AG04449 (cell line): ENCODE measurements around the gene PPP1R9B.
A peak's percentile ranks its signal among the peaks of the same experiment; 100 is the strongest.

Experiments
- CTCF ChIA-PET: fragments of 350-600 bp; formaldehyde crosslinking; extraction: SDS; loops from one replicate; lab custom pipeline; 2021; ENCODE audit warnings: antibody characterized with exemption; lab: Yijun Ruan, JAX
- POLR2A ChIA-PET: fragments of 400-600, 350-600 bp; formaldehyde crosslinking; extraction: SDS; loops from one replicate; lab custom pipeline; 2020; ENCODE audit warnings: antibody characterized with exemption, inconsistent platforms; lab: Yijun Ruan, JAX
- DNase-seq: peaks from one replicate; pipeline ENCODE4 v3.0.0-alpha.2; 2010; ENCODE audit warnings: low read depth, low spot score
- H3K4me3 ChIP-seq: 2 replicates; pipeline ENCODE4 v1.5.1; 2011; ENCODE audit warnings: low read depth, mild to moderate bottlenecking, control low read depth, low read length
- CTCF ChIP-seq: IDR thresholded peaks from one replicate; pipeline ENCODE4 v1.5.1; 2011; ENCODE audit warnings: mild to moderate bottlenecking, moderate library complexity, low read length, control low read depth, inconsistent platforms; ENCODE audit not compliant: insufficient read depth; ENCODE audit errors: missing control alignments

The PPP1R9B gene

DNA sequence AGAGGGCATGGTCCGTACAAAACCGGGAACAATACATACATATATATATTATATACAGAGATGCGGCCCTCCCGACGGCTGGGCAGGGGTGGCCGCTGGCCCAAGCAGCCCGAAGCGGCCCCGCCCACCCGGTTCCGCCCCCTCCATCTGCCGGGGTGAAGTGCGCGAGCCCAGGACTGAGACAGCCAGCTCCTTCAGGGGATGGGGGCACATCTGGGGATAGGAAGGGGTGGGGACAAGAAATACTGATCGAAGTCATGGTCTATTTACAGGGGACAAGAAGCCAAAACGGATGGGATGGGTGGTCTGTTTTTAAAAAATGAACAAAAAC is 16.7 kb downstream of the PPP1R9B start:
- POLR2A ChIA-PET, result no interaction called here
- no peak for DNase-seq
- CTCF ChIA-PET, result interaction anchor here (0.9 to 10.1 kb wide), 5 partner anchors 9 to 160 kb away, joined by 3 to 147 read pairs (median 12); no protein-coding TSS in a partner anchor

DNA sequence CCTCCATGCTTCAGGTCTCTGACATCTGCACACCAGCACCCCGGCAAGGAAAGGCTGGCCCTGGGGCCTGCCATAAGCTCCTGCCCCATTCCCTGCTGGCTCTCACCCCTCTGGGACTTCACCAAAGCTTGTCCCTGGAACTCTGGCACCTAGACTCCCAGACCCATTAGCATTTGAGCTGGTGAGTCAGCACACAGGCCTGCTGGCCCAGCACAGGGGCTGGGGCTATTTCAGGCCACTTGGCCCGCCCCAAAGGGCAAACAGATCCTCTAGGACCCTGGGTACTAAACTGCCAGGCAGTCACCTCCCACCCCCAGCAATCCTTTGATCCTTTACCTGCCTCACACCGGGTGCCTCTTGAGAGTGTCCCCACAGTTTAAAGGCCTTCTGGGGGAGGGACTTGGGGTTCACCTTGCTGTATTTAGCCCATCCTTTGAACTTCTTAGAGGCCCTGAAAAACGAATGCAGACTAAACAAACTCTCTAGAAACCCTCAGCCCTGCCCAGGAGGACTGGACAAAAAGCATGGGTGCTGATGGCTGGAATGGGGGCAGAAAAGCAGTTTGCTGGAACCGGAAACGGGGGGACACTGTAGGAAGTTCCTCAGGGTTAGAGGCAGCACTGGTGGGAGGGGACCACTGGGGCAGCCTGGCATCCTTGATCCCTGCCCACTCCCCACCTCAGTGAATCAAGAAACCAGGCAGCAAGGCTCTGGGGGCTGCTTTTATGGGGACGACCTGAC is 17.3 kb downstream of the PPP1R9B start:
- ChIA-PET CTCF (interaction anchor here (1.3 to 10.1 kb wide), 5 partner anchors 12 to 160 kb away, joined by 4 to 147 read pairs (median 6); no protein-coding TSS in a partner anchor), POLR2A (interaction anchor here (0.7 to 0.9 kb wide), 2 partner anchors 13 to 68 kb away, joined by 3 read pairs; partner anchors contain the start of gene COL1A1)
- no peak for DNase-seq
- H3K4me3 ChIP-seq, result no peak overlapping the region
- TF ChIP-seq CTCF, result no peak

More for the DNA sequence above, 16.7 kb downstream of the PPP1R9B start:
- H3K4me3 ChIP-seq, result no peak overlapping the region
- TF ChIP-seq CTCF, result no peak

- DNase-seq, result no peak
- no peak for TF ChIP-seq CTCF
- no peak overlapping the region for H3K4me3 ChIP-seq
- CTCF ChIA-PET, result interaction anchor here (1.0 to 10.1 kb wide), 9 partner anchors 8 to 161 kb away, joined by 3 to 147 read pairs (median 8); no protein-coding TSS in a partner anchor
- POLR2A ChIA-PET, result interaction anchor here (0.9 kb wide), 1 partner anchor 14 kb away, joined by 3 read pairs; no protein-coding TSS in a partner anchor
Measured at GRCh38 chr17:50132104-50132794, 18.2 kb downstream of the PPP1R9B start.

- no peak for DNase-seq
- peak overlapping the region; percentile 67 for H3K4me3 ChIP-seq
- ChIA-PET POLR2A (no interaction called here), CTCF (interaction anchor here (0.9 to 2.4 kb wide), 7 partner anchors 9 to 165 kb away, joined by 3 to 26 read pairs (median 7); no protein-coding TSS in a partner anchor)
- no peak for TF ChIP-seq CTCF
Measured at GRCh38 chr17:50130559-50131305, 19.7 kb downstream of the PPP1R9B start.

DNA sequence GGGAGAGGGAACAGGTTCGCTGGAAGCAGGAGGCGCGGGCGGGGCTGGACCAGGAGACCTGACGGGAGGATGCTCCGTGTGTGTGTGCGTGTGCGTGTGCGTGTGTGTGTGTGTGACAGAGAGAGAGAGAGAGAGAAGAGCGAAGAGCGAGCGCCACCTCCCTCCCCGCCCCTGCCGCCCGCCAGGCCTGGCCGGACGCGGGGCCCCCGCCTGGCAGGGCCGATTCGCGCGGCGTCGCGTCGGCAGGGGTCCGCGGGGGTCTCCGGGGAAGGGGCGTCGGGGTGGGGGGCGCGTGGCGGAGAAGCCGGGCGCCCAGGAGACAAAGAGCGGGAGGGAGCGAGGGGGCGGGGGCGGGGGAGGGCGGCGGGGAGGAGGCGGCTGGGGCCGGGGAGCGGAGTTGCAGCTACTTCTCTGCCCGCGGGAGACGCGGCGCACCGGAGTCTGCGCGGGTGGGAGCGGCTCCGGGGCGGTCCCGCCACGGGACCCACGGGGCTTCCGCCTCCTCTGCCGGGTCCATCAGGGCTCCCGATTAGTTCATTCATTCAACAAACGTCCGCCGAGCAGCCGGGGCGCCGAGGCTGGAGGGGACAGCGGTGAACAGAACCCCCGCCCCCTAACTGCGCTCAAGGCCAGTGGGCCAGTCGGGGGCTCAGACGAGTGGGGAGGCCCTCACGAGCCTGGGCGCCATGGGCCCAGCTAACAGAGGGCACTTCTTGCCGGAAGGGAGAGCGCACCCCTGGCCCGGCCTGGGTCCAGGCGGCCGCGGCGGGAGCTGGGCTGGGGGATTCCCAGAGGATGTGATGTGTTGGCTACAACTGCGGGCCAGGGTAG is 20.5 kb downstream of the PPP1R9B start, which contains the start of gene SAMD14:
SAMD14 (minus strand) TSS at position 433 of the 831 bp plus-strand sequence. CDS start 5,201 bp downstream, outside the sequence.
- CTCF ChIA-PET, result interaction anchor here (0.7 to 2.4 kb wide), 8 partner anchors 9 to 166 kb away, joined by 3 to 26 read pairs (median 4); no protein-coding TSS in a partner anchor
- H3K4me3 ChIP-seq, result peak within 1 kb of the TSS; percentile 67
- no peak for TF ChIP-seq CTCF
- no peak for DNase-seq
- POLR2A ChIA-PET, result interaction anchor here (1.4 kb wide), 1 partner anchor 22 kb away, joined by 5 read pairs; no protein-coding TSS in a partner anchor
